Measurements from ENCODE around the gene MED8. TPM values are rescaled to one million over a fixed set of nuclear protein-coding genes. Genes with fewer than 3 reads are reported as not detected.

Gene MED8
- total and polyA plus RNA-seq, 2 experiments from 2014 or later = 16.6 to 25.7 TPM

GRCh38 chr1:43405876-43406234 lies 16.3 kb upstream of the MED8 start:
- H3K27ac Mint-ChIP-seq = no peak overlapping the region
- no peak overlapping the region for H3K4me2 ChIP-seq
- DNase-seq (ENCODE audit: low spot score) (no peak), ATAC-seq (no peak)
- no peak for TF ChIP-seq ZNF331 (CRISPR knock-in tag; IDR thresholded peaks at IDR 0.05; ENCODE audit: low read depth)
- no peak for TF ChIP-seq NANOG (IDR thresholded peaks at IDR 0.05; ENCODE audit: borderline replicate concordance)
- no peak for TF ChIP-seq EZH2 (IDR thresholded peaks at IDR 0.05; ENCODE audit: low read depth, unreplicated experiment)
- TF ChIP-seq REST (IDR thresholded peaks at IDR 0.05; ENCODE audit: unreplicated experiment) = no peak
- TF ChIP-seq ETS1 (IDR thresholded peaks at IDR 0.05) = no peak
- TF ChIP-seq CTCF (conservative IDR thresholded peaks at IDR 0.05; ENCODE audit: low read depth in 2 of 2) = no peak
- no peak for TF ChIP-seq JUNB (IDR thresholded peaks at IDR 0.05; ENCODE audit: unreplicated experiment)
- no peak for TF ChIP-seq ZNF114 (CRISPR knock-in tag; IDR thresholded peaks at IDR 0.05)
- TF ChIP-seq EZH2phosphoT487 (IDR thresholded peaks at IDR 0.05; ENCODE audit: unreplicated experiment) = no peak
- no peak for TF ChIP-seq STAT1 (IDR thresholded peaks at IDR 0.05; ENCODE audit: unreplicated experiment)
- no peak for TF ChIP-seq CREB1 (CRISPR knock-in tag; IDR thresholded peaks at IDR 0.05; ENCODE audit: low read depth)
- no peak for TF ChIP-seq ZNF462 (CRISPR knock-in tag; IDR thresholded peaks at IDR 0.05)
- TF ChIP-seq POLR2AphosphoS5 (IDR thresholded peaks at IDR 0.05; ENCODE audit: low read depth) = no peak
- no peak overlapping the region for H3K4me3 Mint-ChIP-seq
- H3K4me3 ChIP-seq = no peak overlapping the region
- H3F3A ChIP-seq (replicated peaks; ENCODE audit: low read depth) = no peaks in the 10 kb centered on the region
- no peaks in the 10 kb centered on the region for H3K79me2 ChIP-seq (replicated peaks; ENCODE audit: insufficient read depth)
- H3K27me3 Mint-ChIP-seq (ENCODE audit: insufficient read depth, low read depth, poor library complexity) = no peaks in the 10 kb centered on the region
- H4K20me1 ChIP-seq (replicated peaks; ENCODE audit: insufficient read depth) = no peaks in the 10 kb centered on the region; the same call in 1 of the 2 replicates
- H3K9me3 Mint-ChIP-seq = no peaks in the 10 kb centered on the region
- H3K36me3 Mint-ChIP-seq (ENCODE audit: low read depth) = peaks cover 13% of the 10 kb centered on the region
- H3K27me3 ChIP-seq (ENCODE audit: insufficient read depth) = no peaks in the 10 kb centered on the region
- H3K4me1 Mint-ChIP-seq = no peaks in the 10 kb centered on the region
- no peaks in the 10 kb centered on the region for H3K36me3 ChIP-seq (ENCODE audit: insufficient read depth)
- H2AFZ ChIP-seq = no peak overlapping the region
- H3K4me1 ChIP-seq (ENCODE audit: insufficient read depth) = no peaks in the 10 kb centered on the region
- no peak overlapping the region for H3K27ac ChIP-seq (ENCODE audit: low read depth)
- no peaks in the 10 kb centered on the region for H3K9me2 ChIP-seq (ENCODE audit: insufficient read depth)

Data from GM23338 (cell line).